Effector memory CD4-positive, alpha-beta T cell (primary cell): ENCODE results near the gene PIP5KL1.
"Not testable (repeated sequence)": the region's sequence is repeated elsewhere in the genome, so short reads cannot be mapped to it uniquely, and the experiment has no call there.

Experiments used
- DNase-seq, 3 donors: peaks; one replicate each; pipeline ENCODE4 v3.0.0-alpha.2; 2020
- H3K27ac ChIP-seq: 2 replicates; pipeline ENCODE4 v1.7.0; 2013; ENCODE audit warnings: mild to moderate bottlenecking, low read length, moderate library complexity; ENCODE audit not compliant: insufficient read depth, poor library complexity, severe bottlenecking
- H3K27me3 ChIP-seq: replicated peaks from 2 replicates; pipeline ENCODE4 v1.7.0; 2013; ENCODE audit warnings: mild to moderate bottlenecking, low read length; ENCODE audit not compliant: insufficient read depth, control insufficient read depth, poor library complexity, severe bottlenecking
- H3K36me3 ChIP-seq: 2 replicates; pipeline ENCODE4 v1.7.0; 2013; ENCODE audit warnings: mild to moderate bottlenecking, low read length, moderate library complexity; ENCODE audit not compliant: control insufficient read depth, insufficient read depth
- H3K4me1 ChIP-seq: 2 replicates; pipeline ENCODE4 v1.7.0; 2013; ENCODE audit warnings: low read length, mild to moderate bottlenecking; ENCODE audit not compliant: control insufficient read depth, insufficient read depth, poor library complexity, severe bottlenecking
- H3K4me3 ChIP-seq: 2 replicates; pipeline ENCODE4 v1.7.0; 2013; ENCODE audit warnings: low read length, low read depth, mild to moderate bottlenecking; ENCODE audit not compliant: insufficient read depth, poor library complexity, severe bottlenecking
- H3K9me3 ChIP-seq: 2 replicates; pipeline ENCODE4 v1.7.0; 2013; ENCODE audit warnings: mild to moderate bottlenecking, low read length, moderate library complexity; ENCODE audit not compliant: control insufficient read depth

PIP5KL1 gene

DNA sequence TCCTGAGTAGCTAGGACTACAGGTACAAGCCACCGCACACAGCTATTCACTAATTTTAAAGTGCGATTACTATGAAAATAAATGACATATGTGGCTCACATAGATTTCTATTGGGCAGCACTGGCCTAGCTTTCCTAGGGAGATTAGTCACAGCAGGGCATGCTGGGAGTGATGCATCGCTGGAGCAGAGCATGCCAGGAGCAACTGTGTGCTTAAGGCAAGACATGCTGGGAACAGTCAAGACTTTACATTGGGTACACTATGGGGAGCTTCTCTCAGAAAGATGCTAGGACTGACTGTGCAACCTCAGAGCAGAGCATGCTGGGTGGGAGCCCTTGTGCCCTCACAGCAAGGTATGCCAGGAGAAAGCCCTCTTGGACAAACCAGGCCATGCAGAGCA is 40.5 kb downstream of the PIP5KL1 start:
- no peak for DNase-seq
- Histone ChIP-seq H3K4me3 (no peak overlapping the region), H3K36me3 (peaks cover 76% of the 10 kb centered on the region), H3K4me1 (no peaks in the 10 kb centered on the region), H3K9me3 (no peaks in the 10 kb centered on the region), H3K27ac (no peak overlapping the region), H3K27me3 (no peaks in the 10 kb centered on the region)

DNA sequence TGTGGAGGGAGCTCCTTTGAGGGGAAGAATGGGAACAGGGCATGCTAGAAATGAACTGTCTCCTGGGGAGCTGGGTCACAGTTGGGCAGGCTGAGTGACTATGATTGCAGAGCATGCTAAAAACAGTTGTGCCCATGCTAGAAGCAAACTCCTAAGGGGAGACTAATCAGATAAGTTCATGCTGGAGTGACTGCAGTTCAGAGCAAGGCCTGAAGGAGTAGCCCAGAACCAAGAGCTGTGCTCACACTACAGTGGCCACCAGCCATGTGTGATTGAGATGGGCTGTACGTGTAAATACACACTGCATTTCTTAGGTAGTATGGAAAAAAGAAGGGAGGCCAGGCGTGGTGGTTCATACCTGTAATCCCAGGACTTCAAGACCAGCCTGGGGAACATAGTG is 42.8 kb downstream of the PIP5KL1 start:
- Histone ChIP-seq H3K27me3 (no peaks in the 10 kb centered on the region), H3K9me3 (no peaks in the 10 kb centered on the region), H3K27ac (no peak overlapping the region), H3K4me3 (no peak overlapping the region), H3K4me1 (peaks cover under 1% of the 10 kb centered on the region), H3K36me3 (peaks cover 59% of the 10 kb centered on the region)
- DNase-seq = no peak

DNA sequence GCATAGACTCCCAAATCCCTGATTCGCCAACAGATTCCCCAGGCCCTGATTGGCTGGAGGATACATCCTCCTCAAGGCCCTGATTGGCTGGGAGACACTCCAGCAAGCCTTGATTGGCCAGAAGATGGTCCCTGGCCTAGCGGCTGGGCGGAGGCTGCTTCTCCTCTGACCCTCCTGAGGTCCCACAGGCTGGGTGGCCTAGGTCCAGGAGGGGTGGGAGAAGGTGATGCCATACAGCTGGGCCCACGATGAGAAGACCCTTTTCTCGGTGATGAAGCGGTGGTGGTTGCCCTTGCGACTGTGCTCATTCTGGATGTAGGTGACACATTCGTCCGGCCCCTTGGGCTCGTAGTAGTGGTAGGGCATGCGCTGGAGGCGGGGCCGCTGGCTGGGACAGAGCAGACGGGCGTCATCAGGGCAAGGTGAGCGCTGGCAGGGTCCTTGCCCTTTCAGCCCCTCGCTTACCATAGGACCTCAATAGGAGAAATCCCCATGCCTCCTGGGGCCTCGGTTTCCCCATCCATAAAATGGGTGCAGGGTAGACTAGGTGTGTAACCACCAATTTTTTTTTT is 44.1 kb downstream of the PIP5KL1 start:
- H3K27ac ChIP-seq = no peak overlapping the region
- no peak overlapping the region for H3K4me3 ChIP-seq
- H3K36me3 ChIP-seq = peaks cover 51% of the 10 kb centered on the region
- no peaks in the 10 kb centered on the region for H3K27me3 ChIP-seq
- DNase-seq = no peak
- no peaks in the 10 kb centered on the region for H3K9me3 ChIP-seq
- peaks cover 2% of the 10 kb centered on the region for H3K4me1 ChIP-seq

- no peak for DNase-seq
- Histone ChIP-seq H3K27ac (no peak overlapping the region), H3K9me3 (no peaks in the 10 kb centered on the region), H3K4me3 (no peak overlapping the region), H3K27me3 (no peaks in the 10 kb centered on the region), H3K36me3 (peaks cover 44% of the 10 kb centered on the region), H3K4me1 (peaks cover 2% of the 10 kb centered on the region)
Measured at GRCh38 chr9:127885508-127886281, 44.9 kb downstream of the PIP5KL1 start.

DNA sequence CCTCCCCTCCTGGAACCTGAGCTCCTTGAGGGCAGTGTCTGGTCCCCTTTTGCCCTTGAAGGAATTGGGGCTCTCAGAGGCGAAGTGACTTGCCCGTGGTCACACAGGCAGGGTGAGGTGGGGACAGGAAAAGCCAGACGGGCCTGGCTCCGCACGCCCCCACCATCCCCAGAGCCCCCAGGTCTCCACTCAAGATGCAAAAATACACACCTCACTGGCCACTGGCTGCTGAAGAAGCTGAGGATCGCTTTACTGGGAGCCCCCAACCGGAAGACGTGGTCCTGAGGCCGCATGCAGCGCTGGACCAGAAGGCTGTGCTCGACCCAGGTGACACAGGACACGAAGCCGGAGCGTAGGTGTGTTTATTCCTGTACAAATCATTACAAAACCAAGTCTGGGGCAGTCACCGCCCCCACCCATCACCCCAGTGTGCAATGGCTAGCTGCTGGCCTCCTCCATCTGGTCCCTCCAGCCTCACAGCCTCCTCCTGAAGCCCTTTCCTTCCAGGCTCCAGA is 45.5 kb downstream of the PIP5KL1 start:
- H3K27me3 ChIP-seq = no peaks in the 10 kb centered on the region
- peaks cover 2% of the 10 kb centered on the region for H3K4me1 ChIP-seq
- no peak for DNase-seq
- no peaks in the 10 kb centered on the region for H3K9me3 ChIP-seq
- no peak overlapping the region for H3K4me3 ChIP-seq
- no peak overlapping the region for H3K27ac ChIP-seq
- H3K36me3 ChIP-seq = peaks cover 37% of the 10 kb centered on the region

GRCh38 chr9:127884427-127884911 is 46.1 kb downstream of the PIP5KL1 start:
- peaks cover 37% of the 10 kb centered on the region for H3K36me3 ChIP-seq
- H3K4me3 ChIP-seq = no peak overlapping the region
- H3K4me1 ChIP-seq = peaks cover 2% of the 10 kb centered on the region
- no peak overlapping the region for H3K27ac ChIP-seq
- H3K27me3 ChIP-seq = no peaks in the 10 kb centered on the region
- no peaks in the 10 kb centered on the region for H3K9me3 ChIP-seq
- no peak for DNase-seq

- no peaks in the 10 kb centered on the region for H3K9me3 ChIP-seq
Measured at GRCh38 chr9:127883959-127884358, 46.6 kb downstream of the PIP5KL1 start.

DNA sequence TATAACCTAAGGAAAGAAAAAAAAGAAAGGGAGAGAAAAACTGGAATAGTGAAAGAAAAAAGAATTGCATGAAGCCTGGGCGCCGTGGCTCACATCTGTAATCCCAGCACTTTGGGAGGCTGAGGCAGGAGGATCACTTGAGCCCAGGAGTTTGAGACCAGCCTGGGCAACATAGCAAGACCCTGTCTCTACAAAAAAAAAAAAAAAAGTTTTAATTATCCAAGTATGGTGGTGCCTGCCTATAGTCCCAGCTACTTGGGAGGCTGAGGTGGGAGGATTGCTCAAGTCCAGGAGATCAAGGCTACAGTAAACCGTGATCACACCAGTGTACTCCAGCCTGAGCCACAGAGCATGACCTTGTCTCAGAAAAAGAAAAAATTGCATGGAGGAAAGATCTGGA is 48.9 kb downstream of the PIP5KL1 start:
- H3K36me3 ChIP-seq = peaks cover 23% of the 10 kb centered on the region
- H3K9me3 ChIP-seq, H3K27me3 ChIP-seq, H3K27ac ChIP-seq, H3K4me1 ChIP-seq, DNase-seq, H3K4me3 ChIP-seq: not testable (repeated sequence)

More at GRCh38 chr9:127883959-127884358, 46.6 kb downstream of the PIP5KL1 start:
- no peak for DNase-seq
- Histone ChIP-seq H3K36me3 (peaks cover 37% of the 10 kb centered on the region), H3K4me3 (no peak overlapping the region), H3K4me1 (peaks cover 2% of the 10 kb centered on the region), H3K27ac (no peak overlapping the region), H3K27me3 (no peaks in the 10 kb centered on the region)

DNA sequence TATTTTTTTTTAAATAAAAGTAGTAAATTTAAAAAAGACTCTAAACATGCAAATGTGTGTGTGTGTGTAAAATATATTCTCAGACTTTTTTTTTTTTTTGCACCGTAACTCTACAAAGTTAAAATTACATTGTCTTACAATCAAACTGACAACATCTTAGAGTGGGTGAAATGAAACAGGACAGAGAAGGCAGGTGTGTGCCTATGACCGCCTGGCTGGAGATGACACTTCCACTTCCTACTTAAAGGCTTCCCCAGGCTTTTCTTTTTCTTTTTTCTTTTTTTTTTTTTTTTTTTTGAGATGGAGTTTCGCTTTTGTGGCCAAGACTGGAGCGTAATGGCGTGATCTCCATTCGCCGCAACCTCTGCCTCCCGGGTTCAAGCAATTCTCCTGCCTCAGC is 50.4 kb downstream of the PIP5KL1 start:
- no peak overlapping the region for H3K27ac ChIP-seq
- no peaks in the 10 kb centered on the region for H3K9me3 ChIP-seq
- no peak for DNase-seq
- H3K4me3 ChIP-seq = no peak overlapping the region
- peaks cover 8% of the 10 kb centered on the region for H3K4me1 ChIP-seq
- H3K36me3 ChIP-seq = peaks cover 7% of the 10 kb centered on the region
- no peaks in the 10 kb centered on the region for H3K27me3 ChIP-seq
